HCT116 (cell line): ENCODE data around the gene FGF6. TPM values are rescaled to one million over a fixed set of nuclear protein-coding genes. Genes with fewer than 3 reads are reported as not detected.

ENCODE experiments used
- ATAC-seq: fragments of 200-7000 bp; cut with Tn5 transposase; 2 replicates; pipeline ENCODE4 v1.9.1; 2020; ENCODE audit warnings: mild to moderate bottlenecking, moderate library complexity
- BruUV-seq: library from RNA; stranded (reverse); fragments of 400-500 nt; replicated peaks from 2 replicates; lab custom pipeline; 2021; lab: Mats Ljungman, UMichigan
- CTCF ChIA-PET: fragments of 300-600 bp; sonication (Branson Sonifier 250); formaldehyde crosslinking; loops from one replicate; lab custom pipeline; 2021; ENCODE audit warnings: antibody characterized with exemption; lab: Charles Lee
- POLR2A ChIA-PET: fragments of 300-600, 350-600 bp; sonication (Branson Sonifier 250); formaldehyde crosslinking; loops from one replicate; lab custom pipeline; 2021; ENCODE audit warnings: antibody characterized with exemption; lab: Charles Lee
- RAD21 ChIA-PET, 2 experiments: fragments of 300-600 bp; sonication (Branson Sonifier 250); formaldehyde crosslinking; loops; one replicate each; lab custom pipeline; 2023; ENCODE audit warnings: low total read pairs in 2 of 2; ENCODE audit not compliant: uncharacterized antibody in 2 of 2, unreplicated experiment in 2 of 2, low non-redundant PET in 1 of 2; lab: Charles Lee
- DNase-seq: peaks from one replicate; pipeline ENCODE4 v3.0.0-alpha.2; 2010; ENCODE audit warnings: low read depth, low spot score
- H2AFZ ChIP-seq: fragments of 200-600 bp; shearing (Covaris generic), sonication (generic); 2 replicates; pipeline ENCODE4 v1.6.1; 2017; ENCODE audit warnings: low read depth, mixed run types, mixed read lengths, antibody characterized with exemption, low read length; ENCODE audit not compliant: poor library complexity, severe bottlenecking
- H3K27ac ChIP-seq: 2 replicates; pipeline ENCODE4 v1.5.1; 2012; ENCODE audit warnings: low read depth, low read length
- H3K27me3 ChIP-seq: fragments of 200-600 bp; sonication (generic); 2 replicates; pipeline ENCODE4 v1.6.1; 2016; ENCODE audit warnings: mixed run types, low read length, mixed read lengths; ENCODE audit not compliant: insufficient read depth
- H3K36me3 ChIP-seq, 2 experiments: fragments of 200-500 bp in 1 of 2; fragments of 200-600 bp in 1 of 2; sonication (Bioruptor generic) in 1 of 2; sonication (generic) in 1 of 2; 2 replicates each; pipeline versions ENCODE4 v1.5.1 to v1.6.1; 2014 to 2016; ENCODE audit warnings: low read length in 2 of 2, inconsistent platforms in 1 of 2, mixed read lengths in 1 of 2, mixed run types in 1 of 2; ENCODE audit not compliant: insufficient read depth in 2 of 2, control insufficient read depth in 1 of 2
- H3K4me1 ChIP-seq, 2 experiments: fragments of 200-600 bp in 1 of 2; sonication (generic) in 1 of 2; 2 replicates each; pipeline versions ENCODE4 v1.5.1 to v1.6.1; 2012 to 2017; ENCODE audit warnings: low read length in 2 of 2, inconsistent platforms in 1 of 2, mild to moderate bottlenecking in 1 of 2, mixed read lengths in 1 of 2, mixed run types in 1 of 2, moderate library complexity in 1 of 2; ENCODE audit not compliant: insufficient read depth in 2 of 2, control insufficient read depth in 1 of 2
- H3K4me2 ChIP-seq: fragments of 200-600 bp; sonication (generic); 2 replicates; pipeline ENCODE4 v1.6.1; 2017; ENCODE audit warnings: mixed run types, low read length, mixed read lengths
- H3K4me3 ChIP-seq, 2 experiments: fragments of 200-600 bp in 1 of 2; sonication (generic) in 1 of 2; replicated peaks in 1 of 2; 2 replicates each; pipeline ENCODE4 v1.5.1; 2011 to 2016; ENCODE audit warnings: low read length in 2 of 2, control low read depth in 1 of 2, low read depth in 1 of 2, mild to moderate bottlenecking in 1 of 2, mixed read lengths in 1 of 2, mixed run types in 1 of 2
- H3K79me2 ChIP-seq: fragments of 200-600 bp; sonication (generic); 2 replicates; pipeline ENCODE4 v1.6.1; 2017; ENCODE audit warnings: mild to moderate bottlenecking, mixed run types, low read length, moderate library complexity, mixed read lengths; ENCODE audit not compliant: insufficient read depth
- H3K9ac ChIP-seq: fragments of 200-600 bp; sonication (generic); 2 replicates; pipeline ENCODE4 v1.6.1; 2016; ENCODE audit warnings: low read length, mixed read lengths
- H3K9me2 ChIP-seq: fragments of 200-600 bp; sonication (generic), shearing (Covaris generic); 2 replicates; pipeline ENCODE4 v1.6.1; 2017; ENCODE audit warnings: mixed run types, mild to moderate bottlenecking, moderate library complexity; ENCODE audit not compliant: insufficient read depth
- H3K9me3 ChIP-seq, 2 experiments: fragments of 200-500 bp in 1 of 2; fragments of 200-600 bp in 1 of 2; sonication (Bioruptor generic) in 1 of 2; sonication (generic) in 1 of 2; 2 replicates each; pipeline ENCODE4 v1.6.1; 2014 to 2017; ENCODE audit warnings: low read length in 2 of 2, mixed read lengths in 2 of 2, inconsistent platforms in 1 of 2, low read depth in 1 of 2, mild to moderate bottlenecking in 1 of 2, mixed run types in 1 of 2, moderate library complexity in 1 of 2; ENCODE audit not compliant: control insufficient read depth in 1 of 2, insufficient read depth in 1 of 2
- H4K20me1 ChIP-seq: fragments of 200-600 bp; sonication (generic), shearing (Covaris generic); 2 replicates; pipeline ENCODE4 v1.6.1; 2017; ENCODE audit warnings: mixed run types, mild to moderate bottlenecking, moderate library complexity; ENCODE audit not compliant: insufficient read depth
- EZH2phosphoT487 ChIP-seq: fragments of 200-600 bp; IDR thresholded peaks from 2 replicates; pipeline ENCODE4 v1.6.1; 2018; ENCODE audit warnings: antibody characterized with exemption, borderline replicate concordance
- intact Hi-C: fragments of 100-400 bp; cut with micrococcal nuclease; formaldehyde crosslinking; loops from 2 replicates; pipeline ENCODE4 v1.10.0; 2022
- total RNA-seq: library from RNA; stranded (reverse); gene quantifications from one replicate; pipeline ENCODE4 v1.2.1, GENCODE V29; 2021; ENCODE audit not compliant: unreplicated experiment
- TF ChIP-seq, protein P1 (sequence below): IDR thresholded peaks from 2 replicates; pipeline ENCODE4 v1.6.1; 2012
- TF ChIP-seq, protein P2 (sequence below): IDR thresholded peaks from 2 replicates; pipeline ENCODE4 v1.6.1; 2012; ENCODE audit warnings: low read depth
- TF ChIP-seq, protein P3 (sequence below): IDR thresholded peaks from 2 replicates; pipeline ENCODE4 v1.6.1; 2011; ENCODE audit warnings: mild to moderate bottlenecking, low read length, moderate library complexity; ENCODE audit not compliant: insufficient replicate concordance; ENCODE audit errors: extremely low read depth

The FGF6 gene
- total RNA-seq, 1 experiment from 2014 or later: not detected

DNA sequence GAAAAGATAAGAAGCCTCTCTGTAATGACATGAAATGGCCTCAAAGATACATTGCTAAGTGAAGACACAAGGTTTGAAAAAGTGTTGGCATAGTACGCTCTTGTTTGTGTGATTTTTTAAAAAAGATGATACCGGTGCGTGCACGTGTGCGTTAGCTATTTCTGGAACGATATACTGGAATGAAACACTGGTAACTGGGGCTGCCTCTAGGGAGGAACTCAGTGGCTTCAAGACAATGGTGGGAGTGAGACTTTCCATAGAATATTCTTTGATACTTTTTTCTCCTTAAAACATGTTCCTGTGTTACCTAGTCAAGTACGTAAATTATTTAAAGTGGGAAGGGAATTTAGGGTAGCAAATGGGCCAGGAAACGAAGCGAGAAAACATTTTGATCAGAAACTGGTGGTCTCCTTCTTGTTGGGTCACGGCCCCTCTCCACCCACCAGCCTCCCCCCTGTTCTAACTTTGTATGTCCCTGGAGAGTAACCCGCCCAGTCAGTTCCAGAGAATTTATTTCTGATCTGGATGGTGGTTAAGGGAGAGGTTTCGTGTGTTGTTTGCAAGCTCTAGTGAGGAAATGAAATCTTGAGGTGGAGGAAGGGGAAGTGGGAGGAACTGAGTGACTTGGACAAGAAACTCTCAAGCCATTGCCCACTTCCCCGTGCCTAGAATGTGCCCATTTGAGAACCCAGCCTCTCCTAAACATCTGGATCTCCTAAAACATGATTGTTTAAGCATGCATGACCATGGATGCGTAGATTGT, 6.6 kb downstream of the FGF6 start:
- no peaks in the 10 kb centered on the region for H3K36me3 ChIP-seq
- no peak overlapping the region for H2AFZ ChIP-seq
- H3K9me3 ChIP-seq: no peaks in the 10 kb centered on the region
- no TSS peak for BruUV-seq
- H3K4me3 ChIP-seq: no peak overlapping the region
- no peak overlapping the region for H3K27ac ChIP-seq
- H3K27me3 ChIP-seq: peaks cover 14% of the 10 kb centered on the region
- H3K4me2 ChIP-seq: no peak overlapping the region
- ChIA-PET POLR2A (no interaction called here), CTCF (no interaction called here), RAD21 (no interaction called here)
- ATAC-seq (no peak), DNase-seq (no peak)
- no peak overlapping the region for H3K9ac ChIP-seq
- H3K9me2 ChIP-seq: no peaks in the 10 kb centered on the region
- H3K79me2 ChIP-seq: no peaks in the 10 kb centered on the region
- H4K20me1 ChIP-seq: no peaks in the 10 kb centered on the region
- H3K4me1 ChIP-seq: peaks cover 0 to 4% of the 10 kb centered on the region in 2 experiments; a peak in 1 of 4 replicates
- TF ChIP-seq, protein P1, sequence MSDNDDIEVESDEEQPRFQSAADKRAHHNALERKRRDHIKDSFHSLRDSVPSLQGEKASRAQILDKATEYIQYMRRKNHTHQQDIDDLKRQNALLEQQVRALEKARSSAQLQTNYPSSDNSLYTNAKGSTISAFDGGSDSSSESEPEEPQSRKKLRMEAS: no peak
- no peak for TF ChIP-seq EZH2phosphoT487
- TF ChIP-seq, protein P2, sequence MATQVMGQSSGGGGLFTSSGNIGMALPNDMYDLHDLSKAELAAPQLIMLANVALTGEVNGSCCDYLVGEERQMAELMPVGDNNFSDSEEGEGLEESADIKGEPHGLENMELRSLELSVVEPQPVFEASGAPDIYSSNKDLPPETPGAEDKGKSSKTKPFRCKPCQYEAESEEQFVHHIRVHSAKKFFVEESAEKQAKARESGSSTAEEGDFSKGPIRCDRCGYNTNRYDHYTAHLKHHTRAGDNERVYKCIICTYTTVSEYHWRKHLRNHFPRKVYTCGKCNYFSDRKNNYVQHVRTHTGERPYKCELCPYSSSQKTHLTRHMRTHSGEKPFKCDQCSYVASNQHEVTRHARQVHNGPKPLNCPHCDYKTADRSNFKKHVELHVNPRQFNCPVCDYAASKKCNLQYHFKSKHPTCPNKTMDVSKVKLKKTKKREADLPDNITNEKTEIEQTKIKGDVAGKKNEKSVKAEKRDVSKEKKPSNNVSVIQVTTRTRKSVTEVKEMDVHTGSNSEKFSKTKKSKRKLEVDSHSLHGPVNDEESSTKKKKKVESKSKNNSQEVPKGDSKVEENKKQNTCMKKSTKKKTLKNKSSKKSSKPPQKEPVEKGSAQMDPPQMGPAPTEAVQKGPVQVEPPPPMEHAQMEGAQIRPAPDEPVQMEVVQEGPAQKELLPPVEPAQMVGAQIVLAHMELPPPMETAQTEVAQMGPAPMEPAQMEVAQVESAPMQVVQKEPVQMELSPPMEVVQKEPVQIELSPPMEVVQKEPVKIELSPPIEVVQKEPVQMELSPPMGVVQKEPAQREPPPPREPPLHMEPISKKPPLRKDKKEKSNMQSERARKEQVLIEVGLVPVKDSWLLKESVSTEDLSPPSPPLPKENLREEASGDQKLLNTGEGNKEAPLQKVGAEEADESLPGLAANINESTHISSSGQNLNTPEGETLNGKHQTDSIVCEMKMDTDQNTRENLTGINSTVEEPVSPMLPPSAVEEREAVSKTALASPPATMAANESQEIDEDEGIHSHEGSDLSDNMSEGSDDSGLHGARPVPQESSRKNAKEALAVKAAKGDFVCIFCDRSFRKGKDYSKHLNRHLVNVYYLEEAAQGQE: no peak
- TF ChIP-seq, protein P3, sequence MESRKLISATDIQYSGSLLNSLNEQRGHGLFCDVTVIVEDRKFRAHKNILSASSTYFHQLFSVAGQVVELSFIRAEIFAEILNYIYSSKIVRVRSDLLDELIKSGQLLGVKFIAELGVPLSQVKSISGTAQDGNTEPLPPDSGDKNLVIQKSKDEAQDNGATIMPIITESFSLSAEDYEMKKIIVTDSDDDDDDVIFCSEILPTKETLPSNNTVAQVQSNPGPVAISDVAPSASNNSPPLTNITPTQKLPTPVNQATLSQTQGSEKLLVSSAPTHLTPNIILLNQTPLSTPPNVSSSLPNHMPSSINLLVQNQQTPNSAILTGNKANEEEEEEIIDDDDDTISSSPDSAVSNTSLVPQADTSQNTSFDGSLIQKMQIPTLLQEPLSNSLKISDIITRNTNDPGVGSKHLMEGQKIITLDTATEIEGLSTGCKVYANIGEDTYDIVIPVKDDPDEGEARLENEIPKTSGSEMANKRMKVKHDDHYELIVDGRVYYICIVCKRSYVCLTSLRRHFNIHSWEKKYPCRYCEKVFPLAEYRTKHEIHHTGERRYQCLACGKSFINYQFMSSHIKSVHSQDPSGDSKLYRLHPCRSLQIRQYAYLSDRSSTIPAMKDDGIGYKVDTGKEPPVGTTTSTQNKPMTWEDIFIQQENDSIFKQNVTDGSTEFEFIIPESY: no peak
- intact Hi-C loops: no loop called here
